ENCODE results near the gene ARL5A. TPM values are rescaled to one million over a fixed set of nuclear protein-coding genes. Genes with fewer than 3 reads are reported as not detected.

Gene ARL5A
- total and polyA plus RNA-seq, 8 donors, result 4.6 to 27.5 (median 16.5) TPM

GRCh38 chr2:151830961-151831360 is 2.7 kb upstream of the ARL5A start:
- TF ChIP-seq, protein P1, sequence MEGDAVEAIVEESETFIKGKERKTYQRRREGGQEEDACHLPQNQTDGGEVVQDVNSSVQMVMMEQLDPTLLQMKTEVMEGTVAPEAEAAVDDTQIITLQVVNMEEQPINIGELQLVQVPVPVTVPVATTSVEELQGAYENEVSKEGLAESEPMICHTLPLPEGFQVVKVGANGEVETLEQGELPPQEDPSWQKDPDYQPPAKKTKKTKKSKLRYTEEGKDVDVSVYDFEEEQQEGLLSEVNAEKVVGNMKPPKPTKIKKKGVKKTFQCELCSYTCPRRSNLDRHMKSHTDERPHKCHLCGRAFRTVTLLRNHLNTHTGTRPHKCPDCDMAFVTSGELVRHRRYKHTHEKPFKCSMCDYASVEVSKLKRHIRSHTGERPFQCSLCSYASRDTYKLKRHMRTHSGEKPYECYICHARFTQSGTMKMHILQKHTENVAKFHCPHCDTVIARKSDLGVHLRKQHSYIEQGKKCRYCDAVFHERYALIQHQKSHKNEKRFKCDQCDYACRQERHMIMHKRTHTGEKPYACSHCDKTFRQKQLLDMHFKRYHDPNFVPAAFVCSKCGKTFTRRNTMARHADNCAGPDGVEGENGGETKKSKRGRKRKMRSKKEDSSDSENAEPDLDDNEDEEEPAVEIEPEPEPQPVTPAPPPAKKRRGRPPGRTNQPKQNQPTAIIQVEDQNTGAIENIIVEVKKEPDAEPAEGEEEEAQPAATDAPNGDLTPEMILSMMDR (IDR thresholded peaks at IDR 0.05), result no peak
- H3K4me3 ChIP-seq, result no peak overlapping the region
- H3K4me1 ChIP-seq, result peaks cover 0 to 14% (median 14%) of the 10 kb centered on the region in 3 donors
- WGBS, 2 donors, result 85 to 89% methylated on average over 2 of the region's 2 CpGs
- H3K9me3 ChIP-seq, result no peaks in the 10 kb centered on the region
- no peaks in the 10 kb centered on the region for H3K27me3 ChIP-seq
- intact Hi-C loops (cut with DNase I), result no loop called here
- no peak for FAIRE-seq
- DNase-seq, result no peak
- no peak for ATAC-seq
- H3K27ac ChIP-seq, result no peak overlapping the region
- H3K36me3 ChIP-seq, result no peaks in the 10 kb centered on the region

DNA sequence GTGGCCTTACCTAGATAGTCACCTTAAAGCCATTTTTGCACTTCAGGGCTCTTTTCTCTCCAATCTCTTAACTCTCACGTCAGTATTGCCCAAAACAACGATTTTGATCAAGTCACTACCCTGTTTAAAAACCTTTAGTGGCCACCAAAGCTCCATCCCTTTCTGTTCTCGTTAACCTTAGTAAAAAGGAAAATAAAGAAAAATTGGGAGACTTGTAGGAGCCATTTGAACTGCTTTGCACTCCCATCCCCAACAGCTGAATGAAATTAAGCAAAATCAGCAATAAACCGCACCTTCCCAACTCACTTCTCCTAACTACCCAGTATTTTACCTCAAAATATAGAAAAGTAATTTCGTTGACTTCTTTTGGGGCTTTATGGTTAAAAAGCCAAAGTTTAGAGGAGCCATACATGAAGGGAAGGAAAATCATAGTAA is 686 bp upstream of the ARL5A start:
- intact Hi-C loops (cut with DNase I), result no loop called here
- H3K36me3 ChIP-seq, result no peaks in the 10 kb centered on the region
- 71 to 73% methylated on average over 5 of the region's 5 CpGs for WGBS, 2 donors
- TF ChIP-seq, protein P1 (IDR thresholded peaks at IDR 0.05), result no peak
- ATAC-seq, result no peak
- FAIRE-seq, result no peak
- DNase-seq, result no peak
- peak overlapping the region; percentile 57 to 87 (median 76) for H3K27ac ChIP-seq
- H3K27me3 ChIP-seq, result no peaks in the 10 kb centered on the region
- peak overlapping the region in 3 of 4 donors; percentile 80 to 90 (median 85) for H3K4me3 ChIP-seq
- H3K4me1 ChIP-seq, result peaks cover 0 to 23% (median 17%) of the 10 kb centered on the region in 3 donors
- H3K9me3 ChIP-seq, result no peaks in the 10 kb centered on the region

DNA sequence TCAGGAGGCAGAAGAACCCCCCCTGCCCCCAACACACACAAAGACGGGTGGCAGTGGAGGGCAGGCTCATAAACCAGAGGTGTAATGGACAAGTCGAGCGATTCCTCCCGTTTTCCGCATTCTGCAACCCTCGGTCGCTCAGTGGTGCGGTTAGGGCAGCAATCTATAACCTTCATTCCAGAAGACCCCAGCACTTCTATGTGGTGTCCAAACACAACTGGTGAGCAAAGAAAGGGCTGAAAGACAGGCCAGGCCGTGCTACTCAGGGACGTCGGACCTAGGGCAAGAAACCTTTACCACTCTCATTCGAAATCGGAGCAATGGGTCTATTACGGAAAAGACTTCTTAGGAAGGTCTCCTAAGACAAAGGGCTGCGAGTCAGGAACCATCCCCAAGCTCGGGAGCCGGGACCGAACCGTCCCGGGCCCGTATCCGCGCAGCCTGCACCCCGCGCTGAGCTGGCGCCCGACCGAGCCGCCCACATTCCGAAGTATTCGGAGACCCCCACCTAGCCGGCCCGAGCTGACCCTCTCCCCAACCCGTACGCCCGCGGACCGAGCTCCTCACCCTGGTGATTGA is 568 bp downstream of the ARL5A start:
- Histone ChIP-seq H3K27me3 (no peaks in the 10 kb centered on the region), H3K4me1 (peaks cover 5 to 26% (median 17%) of the 10 kb centered on the region in 3 donors), H3K27ac (peak overlapping the region; percentile 57 to 87 (median 76)), H3K36me3 (no peaks in the 10 kb centered on the region), H3K9me3 (no peaks in the 10 kb centered on the region), H3K4me3 (peak overlapping the region; percentile 80 to 90 (median 82))
- TF ChIP-seq, protein P1 (IDR thresholded peaks at IDR 0.05), result no peak
- ATAC-seq (peak; percentile 10 to 34 (median 32)), FAIRE-seq (no peak), DNase-seq (peak in 4 of 6 donors; percentile 19 to 86 (median 42))
- intact Hi-C loops (cut with DNase I), result no loop called here
- 0% methylated on average over 33 to 38 of the region's 38 CpGs for WGBS, 2 donors

GRCh38 chr2:151826737-151827157 is 1.5 kb downstream of the ARL5A start:
- Histone ChIP-seq H3K9me3 (no peaks in the 10 kb centered on the region), H3K27ac (no peak overlapping the region)
- no peak for DNase-seq

More at GRCh38 chr2:151826737-151827157, 1.5 kb downstream of the ARL5A start:
- no peak for FAIRE-seq
- H3K27me3 ChIP-seq, result no peaks in the 10 kb centered on the region
- intact Hi-C loops (cut with DNase I), result no loop called here
- H3K36me3 ChIP-seq, result no peaks in the 10 kb centered on the region
- TF ChIP-seq, protein P1 (IDR thresholded peaks at IDR 0.05), result no peak
- H3K4me1 ChIP-seq, result peaks cover 5 to 26% (median 17%) of the 10 kb centered on the region in 3 donors
- peak overlapping the region in 3 of 4 donors; percentile 80 to 90 (median 85) for H3K4me3 ChIP-seq
- no peak for ATAC-seq
- WGBS, 2 donors, result 14 to 18% methylated on average over 6 of the region's 6 CpGs

Data from pancreas (tissue), 10 donors.